ENCODE data around the gene HSF4. TPM values are rescaled to one million over a fixed set of nuclear protein-coding genes. Genes with fewer than 3 reads are reported as not detected.

The HSF4 gene
- 5.2 and 14.0 TPM in 2 replicates for total RNA-seq

GRCh38 chr16:67164599-67165061, at the start of gene HSF4:
Gene HSF4 (plus strand): TSS chr16:67164745. CDS start chr16:67164812, 67 bp downstream.

GRCh38 chr16:67150833-67151396, 13.6 kb upstream of the HSF4 start, which contains the start of gene B3GNT9:
Gene B3GNT9 (minus strand): TSS chr16:67150998. CDS start chr16:67150485, 513 bp downstream.

GRCh38 chr16:67170168-67170948, 5.8 kb downstream of the HSF4 start, which contains the start of gene NOL3:
Gene NOL3 (plus strand): TSS chr16:67170538.

GRCh38 chr16:67183627-67184452, 19.3 kb downstream of the HSF4 start, which contains the start of gene MATCAP1:
Gene MATCAP1 (minus strand): TSS chr16:67183963. CDS start chr16:67180610, 3,353 bp downstream.

GRCh38 chr16:67190041-67190440, 25.5 kb downstream of the HSF4 start, which contains the start of gene EXOC3L1:
Gene EXOC3L1 (minus strand): TSS chr16:67190136. CDS start chr16:67189676, 460 bp downstream.

GRCh38 chr16:67191995-67192681, 27.6 kb downstream of the HSF4 start, which contains the start of gene E2F4:
Gene E2F4 (plus strand): TSS chr16:67192155. CDS start chr16:67192228, 73 bp downstream.

GRCh38 chr16:67199011-67199807, 34.7 kb downstream of the HSF4 start, which contains the start of gene ELMO3:
Gene ELMO3 (plus strand): TSS chr16:67199131. CDS start chr16:67199327, 196 bp downstream.

Other genes with a start within 250 kb of the HSF4 start
- gene CDH16, start 245.9 kb upstream of the HSF4 start, total RNA-seq = not detected in 2 replicates
- 3.8 and 8.0 TPM in 2 replicates for gene RRAD, start 239.2 kb upstream of the HSF4 start, total RNA-seq
- 227 and 229 TPM in 2 replicates for gene CIAO2B, start 230.3 kb upstream of the HSF4 start, total RNA-seq
- gene CES2, start 229.2 kb upstream of the HSF4 start, total RNA-seq = 23.8 and 29.5 TPM in 2 replicates
- gene CES3, start 203.5 kb upstream of the HSF4 start, total RNA-seq = 0.25 and 0.55 TPM in 2 replicates
- 1.00 and 2.2 TPM in 2 replicates for gene CES4A, start 176.2 kb upstream of the HSF4 start, total RNA-seq
- 121 and 197 TPM in 2 replicates for gene CBFB, start 135.6 kb upstream of the HSF4 start, total RNA-seq
- 11.7 and 15.1 TPM in 2 replicates for gene PHAF1, start 54.8 kb upstream of the HSF4 start, total RNA-seq
- 25.0 and 38.1 TPM in 2 replicates for gene B3GNT9, start 13.7 kb upstream of the HSF4 start, total RNA-seq
- gene TRADD, start 4.8 kb upstream of the HSF4 start, total RNA-seq = 15.3 and 25.1 TPM in 2 replicates
- gene FBXL8, start 4.8 kb upstream of the HSF4 start, total RNA-seq = 10.5 and 15.0 TPM in 2 replicates
- gene NOL3, start 5.8 kb downstream of the HSF4 start, total RNA-seq = 10.4 and 14.6 TPM in 2 replicates
- 14.9 and 19.3 TPM in 2 replicates for gene MATCAP1, start 19.2 kb downstream of the HSF4 start, total RNA-seq
- gene EXOC3L1, start 25.4 kb downstream of the HSF4 start, total RNA-seq = 0.11 and 0.12 TPM in 2 replicates
- gene E2F4, start 27.4 kb downstream of the HSF4 start, total RNA-seq = 61.1 and 79.1 TPM in 2 replicates
- gene ELMO3, start 34.4 kb downstream of the HSF4 start, total RNA-seq = 0.55 and 0.62 TPM in 2 replicates
- gene TMEM208, start 62.4 kb downstream of the HSF4 start, total RNA-seq = 37.6 and 43.3 TPM in 2 replicates
- 14.1 and 18.8 TPM in 2 replicates for gene FHOD1, start 82.7 kb downstream of the HSF4 start, total RNA-seq
- 1.4 and 2.9 TPM in 2 replicates for gene SLC9A5, start 84.2 kb downstream of the HSF4 start, total RNA-seq
- gene PLEKHG4, start 114.8 kb downstream of the HSF4 start, total RNA-seq = 21.5 and 25.0 TPM in 2 replicates
- gene KCTD19, start 162.0 kb downstream of the HSF4 start, total RNA-seq = under 0.01 and 0.12 TPM in 2 replicates
- gene LRRC36, start 162.1 kb downstream of the HSF4 start, total RNA-seq = 0.22 and 1.00 TPM in 2 replicates
- gene TPPP3, start 228.8 kb downstream of the HSF4 start, total RNA-seq = 0.62 and 0.77 TPM in 2 replicates

Measured in uterine smooth muscle cell (primary cell).